GM19455 (cell line): ENCODE measurements around the gene MORN2.

Experiments used
- ATAC-seq: cut with Tn5 transposase; IDR thresholded peaks from one replicate; pipeline ENCODE4 v1.9.1; 2021; ENCODE audit not compliant: unreplicated experiment

MORN2 gene

GRCh38 chr2:38889045-38889444 lies 13.3 kb downstream of the MORN2 start:
- ATAC-seq, result no peak

GRCh38 chr2:38889575-38889974 lies 13.8 kb downstream of the MORN2 start, which contains the start of gene ARHGEF33:
Gene ARHGEF33, plus strand, starts transcription at chr2:38889875. Its CDS starts 29,573 bp downstream, at chr2:38919448.
- ATAC-seq, result no peak

- ATAC-seq, result no peak
These were observed 17.0 kb downstream of the MORN2 start for GRCh38 chr2:38892819-38893218.

GRCh38 chr2:38898256-38898655 lies 22.5 kb downstream of the MORN2 start:
- ATAC-seq, result no peak

- ATAC-seq, result no peak
These were observed 24.9 kb downstream of the MORN2 start for GRCh38 chr2:38900726-38901125.

- no peak for ATAC-seq
These were observed 29.5 kb downstream of the MORN2 start for GRCh38 chr2:38905251-38905650.

- no peak for ATAC-seq
These were observed 31.5 kb downstream of the MORN2 start for GRCh38 chr2:38907242-38907641.

GRCh38 chr2:38907743-38908562 lies 32.2 kb downstream of the MORN2 start:
- ATAC-seq, result peak; percentile 94

GRCh38 chr2:38909872-38910271 lies 34.1 kb downstream of the MORN2 start:
- no peak for ATAC-seq

GRCh38 chr2:38911191-38911590 lies 35.4 kb downstream of the MORN2 start:
- ATAC-seq, result no peak

GRCh38 chr2:38912619-38913018 lies 36.8 kb downstream of the MORN2 start:
- no peak for ATAC-seq

GRCh38 chr2:38922389-38922788 lies 46.6 kb downstream of the MORN2 start:
- no peak for ATAC-seq

- no peak for ATAC-seq
These were observed 47.1 kb downstream of the MORN2 start for GRCh38 chr2:38922902-38923301.

- ATAC-seq, result no peak
These were observed 50.2 kb downstream of the MORN2 start for GRCh38 chr2:38925982-38926381.

GRCh38 chr2:38930600-38930999 lies 54.8 kb downstream of the MORN2 start:
- ATAC-seq, result no peak
